H9 (cell line): ENCODE data around the gene LAYN. TPM values are rescaled to one million over a fixed set of nuclear protein-coding genes. Genes with fewer than 3 reads are reported as not detected.

Experiments
- DNase-seq: peaks from one replicate; pipeline ENCODE4 v3.0.0-alpha.2; 2017
- H2AFZ ChIP-seq: one replicate; pipeline ENCODE4 v1.6.1; 2013; ENCODE audit warnings: mild to moderate bottlenecking, low read length, control low read depth, moderate library complexity
- H2AK5ac ChIP-seq: 2 replicates; pipeline ENCODE4 v1.6.1; 2013; ENCODE audit warnings: low read length, control low read depth, mixed read lengths; ENCODE audit not compliant: insufficient read length
- H2BK120ac ChIP-seq: one replicate; pipeline ENCODE4 v1.6.1; 2013; ENCODE audit warnings: low read depth, mild to moderate bottlenecking, low read length, control low read depth, inconsistent platforms; ENCODE audit not compliant: poor library complexity, severe bottlenecking
- H2BK12ac ChIP-seq: 2 replicates; pipeline ENCODE4 v1.6.1; 2013; ENCODE audit warnings: low read length, control low read depth, mixed read lengths, low read depth; ENCODE audit not compliant: insufficient read length
- H2BK15ac ChIP-seq: 2 replicates; pipeline ENCODE4 v1.6.1; 2013; ENCODE audit warnings: low read depth, low read length, control low read depth
- H2BK20ac ChIP-seq: one replicate; pipeline ENCODE4 v1.6.1; 2013; ENCODE audit warnings: low read depth, mild to moderate bottlenecking, low read length, control low read depth, inconsistent platforms; ENCODE audit not compliant: poor library complexity, severe bottlenecking
- H2BK5ac ChIP-seq: 2 replicates; pipeline ENCODE4 v1.6.1; 2013; ENCODE audit warnings: low read length, control low read depth, mixed read lengths; ENCODE audit not compliant: insufficient read length
- H3K14ac ChIP-seq: 2 replicates; pipeline ENCODE4 v1.6.1; 2013; ENCODE audit warnings: low read length, control low read depth; ENCODE audit not compliant: insufficient read depth
- H3K18ac ChIP-seq: 2 replicates; pipeline ENCODE4 v1.6.1; 2013; ENCODE audit warnings: low read depth, mild to moderate bottlenecking, mixed read lengths, low read length, control low read depth; ENCODE audit not compliant: insufficient read length
- H3K23ac ChIP-seq: 2 replicates; pipeline ENCODE4 v1.6.1; 2013; ENCODE audit warnings: low read length, control low read depth, mixed read lengths, low read depth; ENCODE audit not compliant: insufficient read length
- H3K23me2 ChIP-seq: 2 replicates; pipeline ENCODE4 v1.6.1; 2013; ENCODE audit warnings: low read depth, mild to moderate bottlenecking, mixed read lengths, low read length, control low read depth; ENCODE audit not compliant: insufficient read length, poor library complexity, severe bottlenecking
- H3K27ac ChIP-seq: 2 replicates; pipeline ENCODE4 v1.5.1; 2013; ENCODE audit warnings: low read length, control low read depth, mixed read lengths, low read depth; ENCODE audit not compliant: insufficient read length
- H3K27me3 ChIP-seq: 2 replicates; pipeline ENCODE4 v1.6.1; 2013; ENCODE audit warnings: low read length, control low read depth, inconsistent platforms; ENCODE audit not compliant: insufficient read depth
- H3K4ac ChIP-seq: 2 replicates; pipeline ENCODE4 v1.6.1; 2013; ENCODE audit warnings: low read depth, mild to moderate bottlenecking, control low read depth, inconsistent platforms, low read length, moderate library complexity
- H3K4me1 ChIP-seq: 2 replicates; pipeline ENCODE4 v1.6.1; 2013; ENCODE audit warnings: low read length, control low read depth, inconsistent platforms; ENCODE audit not compliant: insufficient read depth
- H3K4me2 ChIP-seq: 2 replicates; pipeline ENCODE4 v1.6.1; 2013; ENCODE audit warnings: low read length, control low read depth, mixed read lengths; ENCODE audit not compliant: insufficient read length, insufficient read depth
- H3K56ac ChIP-seq: 2 replicates; pipeline ENCODE4 v1.6.1; 2013; ENCODE audit warnings: low read depth, mild to moderate bottlenecking, mixed read lengths, low read length, control low read depth; ENCODE audit not compliant: insufficient read length
- H3K79me1 ChIP-seq: 2 replicates; pipeline ENCODE4 v1.6.1; 2013; ENCODE audit warnings: low read depth, mild to moderate bottlenecking, moderate library complexity, low read length, control low read depth, inconsistent platforms; ENCODE audit not compliant: insufficient read depth, poor library complexity, severe bottlenecking
- H3K79me2 ChIP-seq: 2 replicates; pipeline ENCODE4 v1.6.1; 2013; ENCODE audit warnings: low read length, control low read depth, inconsistent platforms; ENCODE audit not compliant: insufficient read depth
- H3K9ac ChIP-seq: 2 replicates; pipeline ENCODE4 v1.6.1; 2013; ENCODE audit warnings: low read length, control low read depth, mixed read lengths; ENCODE audit not compliant: insufficient read length; ENCODE audit errors: extremely low read depth
- H3K9me3 ChIP-seq: one replicate; pipeline ENCODE4 v1.6.1; 2013; ENCODE audit warnings: low read depth, low read length, inconsistent platforms; ENCODE audit not compliant: control insufficient read depth
- H3T11ph ChIP-seq: one replicate; pipeline ENCODE4 v1.6.1; 2013; ENCODE audit warnings: mild to moderate bottlenecking, low read length, control low read depth, inconsistent platforms
- H4K20me1 ChIP-seq: one replicate; pipeline ENCODE4 v1.6.1; 2013; ENCODE audit not compliant: control insufficient read depth, insufficient read length, insufficient read depth
- H4K5ac ChIP-seq: 2 replicates; pipeline ENCODE4 v1.6.1; 2013; ENCODE audit warnings: low read depth, mild to moderate bottlenecking, mixed read lengths, low read length, control low read depth; ENCODE audit not compliant: insufficient read length
- H4K8ac ChIP-seq: replicated peaks from 2 replicates; pipeline ENCODE4 v1.6.1; 2013; ENCODE audit warnings: low read length, control low read depth, mixed read lengths, low read depth; ENCODE audit not compliant: insufficient read length
- H4K91ac ChIP-seq: 2 replicates; pipeline ENCODE4 v1.6.1; 2013; ENCODE audit warnings: low read depth, mild to moderate bottlenecking, moderate library complexity, mixed read lengths, low read length, control low read depth; ENCODE audit not compliant: insufficient read length
- H3K27ac Mint-ChIP-seq, 3 experiments: 2 replicates in 2 of 3; 3 replicates in 1 of 3; pipeline ENCODE4 v1.8.0; 2020 to 2021; ENCODE audit warnings: mixed read lengths in 3 of 3, mild to moderate bottlenecking in 1 of 3, moderate library complexity in 1 of 3
- H3K27me3 Mint-ChIP-seq: 2 replicates; pipeline ENCODE4 v1.8.0; 2021; ENCODE audit warnings: low read depth, mild to moderate bottlenecking, moderate library complexity, mixed read lengths
- H3K36me3 Mint-ChIP-seq, 3 experiments: 2 replicates in 2 of 3; 3 replicates in 1 of 3; pipeline ENCODE4 v1.8.0; 2020 to 2021; ENCODE audit warnings: low read depth in 3 of 3, mixed read lengths in 3 of 3; ENCODE audit not compliant: insufficient read depth in 1 of 3
- H3K4me1 Mint-ChIP-seq, 2 experiments: 2 replicates each; pipeline ENCODE4 v1.8.0; 2020; ENCODE audit warnings: mixed read lengths in 2 of 2
- H3K4me3 Mint-ChIP-seq, 2 experiments: 2 replicates in 1 of 2; 3 replicates in 1 of 2; pipeline ENCODE4 v1.8.0; 2020 to 2021; ENCODE audit warnings: mild to moderate bottlenecking in 2 of 2, mixed read lengths in 2 of 2, moderate library complexity in 1 of 2
- H3K9me3 Mint-ChIP-seq, 2 experiments: 2 replicates in 1 of 2; 3 replicates in 1 of 2; pipeline ENCODE4 v1.8.0; 2020; ENCODE audit warnings: mild to moderate bottlenecking in 2 of 2, mixed read lengths in 2 of 2, moderate library complexity in 1 of 2
- CTCF ChIP-seq: fragments of 200-600 bp; sonication (generic); conservative IDR thresholded peaks from 3 replicates; pipeline ENCODE4 v1.8.0; 2021; ENCODE audit warnings: antibody characterized with exemption, mild to moderate bottlenecking
- WGBS: extraction: QIAGEN DNeasy Blood & Tissue Kit; methylation state at CpG from one replicate; pipeline ENCODE4 v1.1.7; 2013; ENCODE audit warnings: missing lambda C conversion rate, low lambda C conversion rate, mixed read lengths; ENCODE audit not compliant: insufficient read length; ENCODE audit errors: extremely low coverage; 5-methylcytosine and 5-hydroxymethylcytosine counted together
- total RNA-seq: library from RNA; stranded (reverse); gene quantifications from 2 replicates; pipeline ENCODE4 v1.2.1, GENCODE V29; 2021

LAYN gene
- total RNA-seq, 1 experiment from 2014 or later: 3.1 TPM

GRCh38 chr11:111531687-111532364 is 8.7 kb upstream of the LAYN start:
- Mint-ChIP-seq H3K36me3 (no peaks in the 10 kb centered on the region), H3K4me3 (no peak overlapping the region), H3K27ac (no peak overlapping the region), H3K4me1 (peaks cover 9 to 10% of the 10 kb centered on the region in 2 experiments), H3K9me3 (no peaks in the 10 kb centered on the region), H3K27me3 (peaks cover 1% of the 10 kb centered on the region; the same call in 1 of the 2 replicates)
- H2AK5ac ChIP-seq: no peak overlapping the region
- no peak overlapping the region for H3K23ac ChIP-seq
- no peak overlapping the region for H4K91ac ChIP-seq
- H3K56ac ChIP-seq: no peak overlapping the region
- H3K27ac ChIP-seq: no peak overlapping the region
- H4K5ac ChIP-seq: no peak overlapping the region
- H3K14ac ChIP-seq: 0 out of 2 replicates have a peak overlapping the region, but pooled peaks have one; percentile 49
- no peak overlapping the region for H2AFZ ChIP-seq
- no peaks in the 10 kb centered on the region for H3K27me3 ChIP-seq
- H3K4ac ChIP-seq: no peak overlapping the region
- no peak overlapping the region for H3T11ph ChIP-seq
- H3K18ac ChIP-seq: no peak overlapping the region
- H3K79me1 ChIP-seq: no peaks in the 10 kb centered on the region
- no peaks in the 10 kb centered on the region for H3K9me3 ChIP-seq
- no peak overlapping the region for H2BK5ac ChIP-seq
- H3K4me2 ChIP-seq: no peak overlapping the region
- H3K79me2 ChIP-seq: no peaks in the 10 kb centered on the region
- no peak overlapping the region for H2BK120ac ChIP-seq
- no peak overlapping the region for H3K9ac ChIP-seq
- no peaks in the 10 kb centered on the region for H3K4me1 ChIP-seq
- no peak overlapping the region for H2BK15ac ChIP-seq
- H4K20me1 ChIP-seq: no peaks in the 10 kb centered on the region
- no peak for DNase-seq
- H3K23me2 ChIP-seq: no peaks in the 10 kb centered on the region
- no peak overlapping the region for H4K8ac ChIP-seq
- H2BK12ac ChIP-seq: no peak overlapping the region
- H2BK20ac ChIP-seq: no peak overlapping the region
- WGBS: no CpG with 5 or more reads among the region's 9 CpGs
- TF ChIP-seq CTCF: no peak
